GM23248 (cell line): ENCODE data around the gene KLHL12.

Source experiments
- EZH2 ChIP-seq: fragments of 200-600 bp; sonication (generic); IDR thresholded peaks from 2 replicates; pipeline ENCODE4 v1.6.1; 2018; ENCODE audit warnings: antibody characterized with exemption, mild to moderate bottlenecking; ENCODE audit not compliant: insufficient read depth, poor library complexity, severe bottlenecking
- EZH2phosphoT487 ChIP-seq: fragments of 200-600 bp; sonication (generic); IDR thresholded peaks from 2 replicates; pipeline ENCODE4 v1.6.1; 2018; ENCODE audit warnings: antibody characterized with exemption, moderate library complexity, mild to moderate bottlenecking, low read depth; ENCODE audit not compliant: insufficient read depth

GRCh38 chr1:202850593-202851362, 76.3 kb downstream of the KLHL12 start:
- TF ChIP-seq EZH2 (no peak), EZH2phosphoT487 (no peak)
